IMR-90 (cell line): ENCODE data around the gene CCDC194.

ENCODE experiments used
- MAZ ChIP-seq: IDR thresholded peaks from 2 replicates; pipeline ENCODE4 v1.6.1; 2012; ENCODE audit warnings: low read depth, mild to moderate bottlenecking, low read length, improper control_type of control experiment, moderate library complexity, borderline replicate concordance
- POLR2A ChIP-seq: IDR thresholded peaks from 2 replicates; pipeline ENCODE4 v1.6.1; 2012; ENCODE audit warnings: mild to moderate bottlenecking, low read depth, low read length
- RAD21 ChIP-seq: IDR thresholded peaks from 2 replicates; pipeline ENCODE4 v1.6.1; 2012; ENCODE audit warnings: low read length, improper control_type of control experiment
- TF ChIP-seq, protein P1 (sequence below): conservative IDR thresholded peaks from 2 replicates; pipeline ENCODE4 v1.5.1; 2012; ENCODE audit warnings: mild to moderate bottlenecking, low read depth, low read length, improper control_type of control experiment

DNA sequence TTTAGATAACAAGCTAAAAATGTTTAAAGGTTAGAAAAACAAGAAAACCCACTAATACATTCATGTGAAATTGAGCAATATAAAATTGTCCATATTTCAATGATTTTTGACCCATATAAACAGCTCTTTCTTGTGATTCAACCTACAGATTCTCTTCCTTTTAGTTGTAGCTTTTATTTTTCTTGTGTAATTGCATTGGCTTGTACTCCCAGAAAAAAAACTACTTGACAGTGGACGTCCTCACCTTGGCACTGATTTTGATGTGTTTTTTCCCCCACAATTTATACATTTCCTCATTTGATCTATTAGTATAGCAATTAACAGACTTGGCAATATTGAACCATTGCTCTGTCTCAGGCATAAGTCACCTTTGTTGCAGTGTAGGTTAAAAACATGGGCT is 4.7 kb downstream of the CCDC194 start:
- TF ChIP-seq RAD21 (no peak), POLR2A (no peak), MAZ (no peak)
- TF ChIP-seq, protein P1, sequence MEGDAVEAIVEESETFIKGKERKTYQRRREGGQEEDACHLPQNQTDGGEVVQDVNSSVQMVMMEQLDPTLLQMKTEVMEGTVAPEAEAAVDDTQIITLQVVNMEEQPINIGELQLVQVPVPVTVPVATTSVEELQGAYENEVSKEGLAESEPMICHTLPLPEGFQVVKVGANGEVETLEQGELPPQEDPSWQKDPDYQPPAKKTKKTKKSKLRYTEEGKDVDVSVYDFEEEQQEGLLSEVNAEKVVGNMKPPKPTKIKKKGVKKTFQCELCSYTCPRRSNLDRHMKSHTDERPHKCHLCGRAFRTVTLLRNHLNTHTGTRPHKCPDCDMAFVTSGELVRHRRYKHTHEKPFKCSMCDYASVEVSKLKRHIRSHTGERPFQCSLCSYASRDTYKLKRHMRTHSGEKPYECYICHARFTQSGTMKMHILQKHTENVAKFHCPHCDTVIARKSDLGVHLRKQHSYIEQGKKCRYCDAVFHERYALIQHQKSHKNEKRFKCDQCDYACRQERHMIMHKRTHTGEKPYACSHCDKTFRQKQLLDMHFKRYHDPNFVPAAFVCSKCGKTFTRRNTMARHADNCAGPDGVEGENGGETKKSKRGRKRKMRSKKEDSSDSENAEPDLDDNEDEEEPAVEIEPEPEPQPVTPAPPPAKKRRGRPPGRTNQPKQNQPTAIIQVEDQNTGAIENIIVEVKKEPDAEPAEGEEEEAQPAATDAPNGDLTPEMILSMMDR = no peak
